ENCODE data around the gene INTS7.

INTS7 gene, protein sequence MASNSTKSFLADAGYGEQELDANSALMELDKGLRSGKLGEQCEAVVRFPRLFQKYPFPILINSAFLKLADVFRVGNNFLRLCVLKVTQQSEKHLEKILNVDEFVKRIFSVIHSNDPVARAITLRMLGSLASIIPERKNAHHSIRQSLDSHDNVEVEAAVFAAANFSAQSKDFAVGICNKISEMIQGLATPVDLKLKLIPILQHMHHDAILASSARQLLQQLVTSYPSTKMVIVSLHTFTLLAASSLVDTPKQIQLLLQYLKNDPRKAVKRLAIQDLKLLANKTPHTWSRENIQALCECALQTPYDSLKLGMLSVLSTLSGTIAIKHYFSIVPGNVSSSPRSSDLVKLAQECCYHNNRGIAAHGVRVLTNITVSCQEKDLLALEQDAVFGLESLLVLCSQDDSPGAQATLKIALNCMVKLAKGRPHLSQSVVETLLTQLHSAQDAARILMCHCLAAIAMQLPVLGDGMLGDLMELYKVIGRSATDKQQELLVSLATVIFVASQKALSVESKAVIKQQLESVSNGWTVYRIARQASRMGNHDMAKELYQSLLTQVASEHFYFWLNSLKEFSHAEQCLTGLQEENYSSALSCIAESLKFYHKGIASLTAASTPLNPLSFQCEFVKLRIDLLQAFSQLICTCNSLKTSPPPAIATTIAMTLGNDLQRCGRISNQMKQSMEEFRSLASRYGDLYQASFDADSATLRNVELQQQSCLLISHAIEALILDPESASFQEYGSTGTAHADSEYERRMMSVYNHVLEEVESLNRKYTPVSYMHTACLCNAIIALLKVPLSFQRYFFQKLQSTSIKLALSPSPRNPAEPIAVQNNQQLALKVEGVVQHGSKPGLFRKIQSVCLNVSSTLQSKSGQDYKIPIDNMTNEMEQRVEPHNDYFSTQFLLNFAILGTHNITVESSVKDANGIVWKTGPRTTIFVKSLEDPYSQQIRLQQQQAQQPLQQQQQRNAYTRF

DNA sequence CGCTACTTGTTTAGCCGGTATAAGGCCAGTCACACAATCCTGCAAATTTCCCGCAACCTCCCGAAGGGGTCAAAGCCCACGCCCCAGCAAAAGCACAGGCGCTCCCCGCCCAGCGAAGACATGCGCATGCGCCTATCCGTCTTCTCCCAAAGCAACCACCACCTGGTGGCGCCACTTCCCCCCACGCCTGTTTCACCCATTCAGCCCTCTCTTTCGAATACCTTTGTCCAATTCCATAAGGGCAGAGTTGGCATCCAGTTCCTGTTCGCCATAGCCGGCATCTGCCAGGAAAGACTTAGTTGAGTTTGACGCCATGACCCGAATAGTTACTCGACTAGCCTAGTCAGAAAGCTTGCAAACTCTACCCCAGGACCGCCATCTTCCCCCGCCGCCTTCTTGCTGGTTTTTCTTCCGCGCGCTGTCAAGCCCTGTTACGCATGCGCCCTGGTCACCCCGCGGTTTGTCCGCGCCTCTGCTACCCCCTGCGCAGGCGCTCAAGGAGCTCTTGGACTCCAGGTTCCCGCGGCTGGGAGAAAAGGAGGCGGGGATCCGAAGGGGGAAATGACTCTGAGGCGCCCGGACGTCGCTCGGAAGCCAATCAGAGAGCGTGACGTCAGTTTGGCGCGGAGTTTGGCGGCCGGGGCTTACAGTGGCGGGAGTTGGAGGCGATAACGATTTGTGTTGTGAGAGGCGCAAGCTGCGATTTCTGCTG is at the start of gene INTS7, which contains the start of gene DTL:
TSS of gene INTS7 (minus strand) at position 435 of the 712 bp plus-strand sequence. CDS start at position 315, 120 bp downstream.
TSS of gene DTL (plus strand) at position 626 of the 712 bp plus-strand sequence. CDS start 143 bp downstream, outside the sequence.
- in situ Hi-C loops (cut with MboI; ENCODE audit: low sequenced_read_pairs), result loop anchor here (25.0 kb wide), 1 partner anchor 348 kb away; the partner anchor contains the start of gene NEK2
- DNase-seq (ENCODE audit: low spot score in 2 of 2), result peak; percentile 98 to 99
- Histone ChIP-seq H3K4me3 (peak within 1 kb of the TSS; percentile 70), H3K4me1 (peaks cover 13% of the 10 kb centered on the region), H3K36me3 (replicated peaks) (peaks cover 24% of the 10 kb centered on the region), H3K27me3 (ENCODE audit: low read depth) (no peaks in the 10 kb centered on the region), H3K9me3 (no peaks in the 10 kb centered on the region)

- H3K4me1 ChIP-seq, result no peaks in the 10 kb centered on the region
- no peaks in the 10 kb centered on the region for H3K27me3 ChIP-seq (ENCODE audit: low read depth)
- H3K36me3 ChIP-seq (replicated peaks), result peaks cover 88% of the 10 kb centered on the region
- in situ Hi-C loops (cut with MboI; ENCODE audit: low sequenced_read_pairs), result no loop called here
- DNase-seq (ENCODE audit: low spot score in 2 of 2), result no peak
- H3K9me3 ChIP-seq, result no peaks in the 10 kb centered on the region
- no peak overlapping the region for H3K4me3 ChIP-seq
Measured at GRCh38 chr1:212082765-212083406, 47.5 kb upstream of the INTS7 start.

DNA sequence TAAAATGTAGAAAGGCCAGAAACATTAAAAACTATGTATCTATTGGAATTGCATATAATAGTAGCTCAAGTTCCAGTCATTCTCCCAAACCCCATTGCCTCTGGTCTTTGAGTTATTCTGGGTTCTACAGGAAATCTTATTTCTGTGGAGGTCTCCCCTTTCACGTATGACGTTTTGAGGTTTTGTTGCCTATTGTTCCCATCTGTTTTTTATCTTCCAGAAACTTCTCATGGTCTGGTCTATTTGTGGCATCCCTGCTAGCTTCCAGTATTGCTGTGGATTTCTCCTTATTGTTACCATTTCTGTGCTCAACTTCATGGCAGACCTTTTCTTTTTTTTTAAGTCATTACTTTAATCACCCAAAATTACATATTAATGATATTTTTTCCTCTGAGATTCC is 43.5 kb upstream of the INTS7 start:
- in situ Hi-C loops (cut with MboI; ENCODE audit: low sequenced_read_pairs), result no loop called here
- no peak for DNase-seq (ENCODE audit: low spot score in 2 of 2)
- Histone ChIP-seq H3K4me3 (no peak overlapping the region), H3K9me3 (no peaks in the 10 kb centered on the region), H3K27me3 (ENCODE audit: low read depth) (no peaks in the 10 kb centered on the region), H3K36me3 (replicated peaks) (peaks cover 83% of the 10 kb centered on the region), H3K4me1 (no peaks in the 10 kb centered on the region)

DNA sequence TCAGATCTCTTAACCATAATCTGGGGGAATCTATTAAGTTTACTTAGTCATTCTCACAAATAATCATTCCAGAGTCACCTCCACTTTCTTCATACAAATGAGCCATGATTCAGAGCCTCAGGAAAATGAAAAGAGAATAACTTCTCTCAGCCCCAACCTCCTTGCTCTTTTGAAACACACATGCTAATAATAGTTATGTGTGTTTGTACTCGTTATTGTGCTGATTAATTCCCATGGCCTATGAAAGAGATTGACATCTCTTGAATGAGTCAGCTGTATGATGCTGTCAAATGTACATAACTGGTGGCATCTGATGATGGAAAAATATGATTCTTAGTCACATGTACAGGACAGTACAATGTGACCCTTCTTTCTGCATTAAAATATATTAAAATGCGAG is 41.7 kb upstream of the INTS7 start:
- Histone ChIP-seq H3K9me3 (no peaks in the 10 kb centered on the region), H3K27me3 (ENCODE audit: low read depth) (no peaks in the 10 kb centered on the region), H3K36me3 (replicated peaks) (peaks cover 81% of the 10 kb centered on the region), H3K4me1 (no peaks in the 10 kb centered on the region), H3K4me3 (no peak overlapping the region)
- in situ Hi-C loops (cut with MboI; ENCODE audit: low sequenced_read_pairs), result no loop called here
- no peak for DNase-seq (ENCODE audit: low spot score in 2 of 2)

- Histone ChIP-seq H3K27me3 (ENCODE audit: low read depth) (no peaks in the 10 kb centered on the region), H3K36me3 (replicated peaks) (peaks cover 81% of the 10 kb centered on the region), H3K9me3 (no peaks in the 10 kb centered on the region), H3K4me3 (no peak overlapping the region), H3K4me1 (no peaks in the 10 kb centered on the region)
- in situ Hi-C loops (cut with MboI; ENCODE audit: low sequenced_read_pairs), result no loop called here
- no peak for DNase-seq (ENCODE audit: low spot score in 2 of 2)
Measured at GRCh38 chr1:212074856-212075255, 39.5 kb upstream of the INTS7 start.

DNA sequence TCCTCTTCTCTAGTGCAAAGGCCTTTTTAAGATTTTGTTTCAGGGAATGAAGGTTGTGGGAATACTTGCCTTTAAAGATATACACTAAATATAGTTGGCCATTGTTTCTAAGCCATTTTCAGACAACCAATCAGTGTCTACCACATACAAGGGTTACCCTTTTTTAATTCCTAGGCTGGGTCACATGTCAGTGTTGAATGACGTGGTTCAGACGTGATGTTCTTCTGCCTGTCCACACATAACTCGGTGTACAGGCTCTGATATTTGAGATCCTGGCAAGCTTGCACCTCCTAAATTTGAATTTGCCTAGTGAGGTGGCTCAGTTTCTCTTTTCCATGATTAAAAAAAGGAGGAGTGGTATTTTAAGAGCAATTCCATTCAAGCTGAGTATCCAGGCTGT is 39.0 kb upstream of the INTS7 start:
- no peak for DNase-seq (ENCODE audit: low spot score in 2 of 2)
- peaks cover 79% of the 10 kb centered on the region for H3K36me3 ChIP-seq (replicated peaks)

DNA sequence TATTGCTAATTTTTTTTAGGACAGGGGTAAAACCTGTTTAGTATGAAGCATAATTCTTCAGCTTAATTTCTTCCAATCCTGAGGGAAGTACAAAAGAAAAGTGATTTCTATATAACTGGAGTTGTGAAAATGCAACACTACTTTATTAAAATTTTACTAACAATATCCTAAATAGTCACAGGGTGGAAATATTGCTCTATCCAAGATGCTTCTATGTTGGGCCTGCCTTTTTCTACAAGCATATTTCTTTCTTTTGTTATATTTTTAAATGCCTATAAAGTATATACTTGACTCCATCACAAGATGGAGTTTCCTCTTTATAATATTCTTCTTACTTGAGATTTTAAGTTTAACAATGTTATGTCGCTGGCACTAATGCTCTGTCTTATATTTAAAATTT is 38.1 kb upstream of the INTS7 start:
- Histone ChIP-seq H3K9me3 (no peaks in the 10 kb centered on the region), H3K4me1 (no peaks in the 10 kb centered on the region), H3K36me3 (replicated peaks) (peaks cover 79% of the 10 kb centered on the region), H3K27me3 (ENCODE audit: low read depth) (no peaks in the 10 kb centered on the region), H3K4me3 (no peak overlapping the region)
- DNase-seq (ENCODE audit: low spot score in 2 of 2), result no peak
- in situ Hi-C loops (cut with MboI; ENCODE audit: low sequenced_read_pairs), result no loop called here

More for the DNA sequence above, 39.0 kb upstream of the INTS7 start:
- no peaks in the 10 kb centered on the region for H3K27me3 ChIP-seq (ENCODE audit: low read depth)
- in situ Hi-C loops (cut with MboI; ENCODE audit: low sequenced_read_pairs), result no loop called here
- H3K4me1 ChIP-seq, result no peaks in the 10 kb centered on the region
- H3K9me3 ChIP-seq, result no peaks in the 10 kb centered on the region
- no peak overlapping the region for H3K4me3 ChIP-seq

DNA sequence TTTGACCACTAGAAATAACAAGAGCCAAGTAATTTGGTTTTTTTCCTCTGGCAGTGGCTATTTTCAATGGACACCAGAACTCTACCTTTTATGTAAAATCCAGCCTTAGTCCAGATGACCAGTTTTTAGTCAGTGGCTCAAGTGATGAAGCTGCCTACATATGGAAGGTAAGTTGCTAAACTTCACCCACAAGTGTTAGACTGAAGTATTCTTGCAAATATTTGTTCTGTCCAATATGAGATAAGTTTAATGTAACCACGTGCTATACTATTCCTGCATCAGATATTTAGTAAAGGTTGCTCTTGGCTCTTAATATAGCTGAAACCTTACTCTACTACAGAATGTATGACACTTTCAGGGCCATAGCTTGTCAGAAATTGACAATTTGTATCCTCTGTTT is 36.7 kb upstream of the INTS7 start:
- H3K4me3 ChIP-seq, result no peak overlapping the region
- H3K4me1 ChIP-seq, result no peaks in the 10 kb centered on the region
- H3K36me3 ChIP-seq (replicated peaks), result peaks cover 80% of the 10 kb centered on the region
- no peaks in the 10 kb centered on the region for H3K9me3 ChIP-seq
- H3K27me3 ChIP-seq (ENCODE audit: low read depth), result no peaks in the 10 kb centered on the region
- no peak for DNase-seq (ENCODE audit: low spot score in 2 of 2)
- in situ Hi-C loops (cut with MboI; ENCODE audit: low sequenced_read_pairs), result no loop called here

- no peak for DNase-seq (ENCODE audit: low spot score in 2 of 2)
- no peaks in the 10 kb centered on the region for H3K27me3 ChIP-seq (ENCODE audit: low read depth)
- H3K4me1 ChIP-seq, result no peaks in the 10 kb centered on the region
- H3K36me3 ChIP-seq (replicated peaks), result peaks cover 81% of the 10 kb centered on the region
- no peak overlapping the region for H3K4me3 ChIP-seq
- no peaks in the 10 kb centered on the region for H3K9me3 ChIP-seq
- in situ Hi-C loops (cut with MboI; ENCODE audit: low sequenced_read_pairs), result no loop called here
Measured at GRCh38 chr1:212070720-212071302, 35.5 kb upstream of the INTS7 start.

DNA sequence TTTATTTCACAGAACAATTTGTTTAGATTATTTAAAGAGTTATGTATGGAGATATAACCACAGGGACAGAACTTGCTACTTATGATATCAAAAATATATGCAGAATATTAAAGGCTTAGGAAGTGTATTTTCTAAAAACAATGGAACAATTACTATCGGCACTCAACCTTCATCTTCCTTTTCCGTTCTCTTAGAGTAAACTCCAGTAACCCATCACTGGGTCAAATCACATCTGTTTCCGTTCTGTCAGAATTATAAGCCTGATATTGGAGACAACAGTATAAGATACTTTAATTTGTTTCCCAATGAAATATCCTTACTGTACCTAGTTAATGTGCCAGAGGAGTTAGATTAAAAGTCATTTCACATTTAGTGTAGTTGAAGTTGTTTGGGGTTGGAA is 32.4 kb upstream of the INTS7 start:
- H3K27me3 ChIP-seq (ENCODE audit: low read depth), result no peaks in the 10 kb centered on the region
- H3K9me3 ChIP-seq, result no peaks in the 10 kb centered on the region
- H3K4me3 ChIP-seq, result no peak overlapping the region
- no peak for DNase-seq (ENCODE audit: low spot score in 2 of 2)
- no peaks in the 10 kb centered on the region for H3K4me1 ChIP-seq
- H3K36me3 ChIP-seq (replicated peaks), result peaks cover 82% of the 10 kb centered on the region
- in situ Hi-C loops (cut with MboI; ENCODE audit: low sequenced_read_pairs), result loop anchor here (10.0 kb wide), 1 partner anchor 387 kb away; no protein-coding TSS in a partner anchor

DNA sequence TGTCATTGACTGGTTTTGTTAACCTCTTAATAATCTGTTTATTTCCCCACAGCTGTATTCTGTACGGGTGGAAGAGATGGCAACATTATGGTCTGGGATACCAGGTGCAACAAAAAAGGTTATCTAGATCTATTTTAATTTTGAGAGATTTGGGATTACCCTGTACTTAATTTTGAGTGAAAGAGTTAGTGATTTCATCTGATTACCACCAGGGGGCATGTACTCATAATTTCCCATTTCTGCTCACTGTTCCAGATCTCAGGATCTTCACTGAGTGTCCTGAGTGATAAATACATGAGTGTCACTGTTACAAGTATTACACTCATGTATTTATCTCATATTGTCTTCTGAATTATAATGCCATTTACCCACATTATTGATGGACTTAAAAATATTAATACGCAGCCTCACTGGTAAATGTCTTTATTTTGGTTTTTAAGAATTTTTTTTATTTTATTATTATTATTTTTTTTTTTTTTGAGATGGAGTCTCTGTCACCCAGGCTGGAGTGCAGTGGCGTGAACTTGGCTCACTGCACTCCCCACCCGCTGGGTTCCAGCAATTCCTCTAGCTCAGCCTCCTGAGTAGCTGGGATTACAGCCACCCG is 27.6 kb upstream of the INTS7 start:
- no peaks in the 10 kb centered on the region for H3K9me3 ChIP-seq
- H3K4me3 ChIP-seq, result no peak overlapping the region
- in situ Hi-C loops (cut with MboI; ENCODE audit: low sequenced_read_pairs), result loop anchor here (10.0 kb wide), 1 partner anchor 392 kb away; no protein-coding TSS in a partner anchor
- no peaks in the 10 kb centered on the region for H3K27me3 ChIP-seq (ENCODE audit: low read depth)
- peak in 1 of 2 experiments; percentile 53 for DNase-seq (ENCODE audit: low spot score in 2 of 2)
- H3K36me3 ChIP-seq (replicated peaks), result peaks cover 47% of the 10 kb centered on the region
- no peaks in the 10 kb centered on the region for H3K4me1 ChIP-seq

All from HAP-1 (cell line).